ENCODE results near the gene OSGEP.

DNA sequence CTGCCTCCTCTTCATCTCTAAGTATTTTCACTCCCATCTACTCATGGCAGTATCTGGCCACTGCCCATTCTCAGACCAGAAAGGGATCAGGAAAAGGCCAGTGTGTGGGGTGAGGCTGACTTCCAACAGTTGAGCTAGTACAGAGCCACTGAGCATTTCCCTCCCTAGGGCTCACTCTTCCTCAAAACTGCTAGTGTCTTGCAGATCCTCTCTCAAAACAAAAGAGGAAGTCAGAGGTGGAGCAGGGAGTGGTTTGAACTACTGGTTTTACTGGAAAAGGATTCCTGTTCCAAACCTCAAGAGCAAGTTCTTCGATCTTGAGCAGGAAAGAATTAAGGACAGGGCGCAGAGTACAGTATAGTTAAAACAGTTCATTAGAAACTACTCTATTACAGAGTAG is 39.0 kb upstream of the OSGEP start:
- no peak for TF ChIP-seq CTCF (IDR thresholded peaks at IDR 0.05)
- TF ChIP-seq POLR2A (IDR thresholded peaks at IDR 0.05), result no peak
